ENCODE results near the gene IL1RL1.

IL1RL1 gene

DNA sequence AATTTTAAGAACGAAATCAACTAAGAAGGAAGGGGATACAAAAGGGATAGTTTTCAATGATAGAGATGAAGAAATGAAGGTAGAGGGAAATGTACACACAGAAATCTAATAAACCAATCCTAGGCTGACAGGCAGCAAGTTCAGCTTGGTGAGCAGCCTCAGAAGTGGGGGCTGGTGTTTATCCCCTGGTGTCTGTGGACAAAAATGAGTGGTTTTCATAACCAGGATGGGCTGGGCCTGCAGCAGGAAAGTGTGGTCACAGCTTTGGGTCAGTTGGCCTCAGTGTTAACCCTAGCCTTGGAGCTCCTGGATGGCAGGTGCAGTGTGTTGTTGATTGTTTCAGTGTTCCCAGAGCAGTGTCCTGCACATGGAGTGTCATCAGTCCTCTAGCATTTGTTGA lies 58.5 kb downstream of the IL1RL1 start:
- no peak for DNase-seq (ENCODE audit: low read depth)

- DNase-seq (ENCODE audit: low read depth), result no peak
Observed at GRCh38 chr2:102376052-102376591, 64.8 kb downstream of the IL1RL1 start.

DNA sequence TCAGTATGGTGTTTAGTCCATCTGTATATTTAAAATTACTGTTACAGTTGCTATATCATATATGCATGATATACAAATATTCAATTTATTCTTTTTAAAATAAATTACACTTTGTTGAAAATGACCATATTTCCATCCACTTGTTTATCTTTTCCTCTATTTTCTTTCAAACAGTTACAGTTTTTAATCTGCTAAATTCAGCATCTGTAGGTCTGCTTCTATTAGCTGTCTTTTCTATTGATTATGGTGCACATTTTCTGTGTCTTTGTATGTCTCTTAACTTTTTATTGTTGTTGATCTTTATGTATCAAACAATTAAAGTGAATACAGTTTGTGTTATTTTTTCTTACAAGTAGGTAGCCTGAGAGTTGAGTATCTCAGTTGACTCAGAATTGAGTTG lies 72.4 kb downstream of the IL1RL1 start:
- no peak for DNase-seq (ENCODE audit: low read depth)

DNA sequence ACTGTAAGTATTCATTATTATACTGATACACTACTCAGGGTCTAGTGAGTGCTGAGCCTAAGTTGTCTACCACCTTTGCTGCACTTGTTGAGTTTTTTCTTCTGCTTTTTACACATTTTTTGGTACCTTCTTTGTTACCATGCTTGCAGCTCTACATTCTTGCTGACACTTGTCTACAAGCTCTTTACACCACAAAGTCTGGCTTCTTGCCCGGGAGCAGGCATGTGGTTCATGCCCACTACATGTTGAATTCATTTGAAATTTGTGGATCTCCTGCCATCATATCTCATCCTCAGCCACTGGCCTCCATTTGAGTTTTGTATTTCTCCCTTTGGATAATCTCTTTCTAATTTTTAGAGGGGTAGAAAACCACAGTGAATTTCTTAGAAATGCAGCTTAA lies 74.2 kb downstream of the IL1RL1 start:
- DNase-seq (ENCODE audit: low read depth), result no peak

DNA sequence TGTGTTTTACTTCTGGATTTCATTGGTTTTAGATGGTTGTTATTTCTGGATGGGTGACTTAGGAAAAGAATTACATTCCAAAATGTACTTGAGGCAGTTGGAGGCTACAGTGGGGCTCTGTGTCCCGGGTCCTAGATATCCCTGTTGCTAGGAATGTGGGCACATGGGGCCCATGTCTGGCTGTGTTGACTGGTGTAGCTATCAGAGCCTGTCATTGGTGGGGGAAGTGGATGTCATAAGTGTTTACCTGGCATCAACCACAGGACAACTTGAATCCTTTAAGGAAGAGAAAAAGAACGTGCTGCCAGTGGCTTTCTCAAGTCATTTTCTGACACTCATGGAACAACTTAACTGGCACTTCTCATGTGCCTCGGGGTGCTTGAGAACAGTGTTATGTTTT lies 74.6 kb downstream of the IL1RL1 start:
- DNase-seq (ENCODE audit: low read depth), result no peak

DNA sequence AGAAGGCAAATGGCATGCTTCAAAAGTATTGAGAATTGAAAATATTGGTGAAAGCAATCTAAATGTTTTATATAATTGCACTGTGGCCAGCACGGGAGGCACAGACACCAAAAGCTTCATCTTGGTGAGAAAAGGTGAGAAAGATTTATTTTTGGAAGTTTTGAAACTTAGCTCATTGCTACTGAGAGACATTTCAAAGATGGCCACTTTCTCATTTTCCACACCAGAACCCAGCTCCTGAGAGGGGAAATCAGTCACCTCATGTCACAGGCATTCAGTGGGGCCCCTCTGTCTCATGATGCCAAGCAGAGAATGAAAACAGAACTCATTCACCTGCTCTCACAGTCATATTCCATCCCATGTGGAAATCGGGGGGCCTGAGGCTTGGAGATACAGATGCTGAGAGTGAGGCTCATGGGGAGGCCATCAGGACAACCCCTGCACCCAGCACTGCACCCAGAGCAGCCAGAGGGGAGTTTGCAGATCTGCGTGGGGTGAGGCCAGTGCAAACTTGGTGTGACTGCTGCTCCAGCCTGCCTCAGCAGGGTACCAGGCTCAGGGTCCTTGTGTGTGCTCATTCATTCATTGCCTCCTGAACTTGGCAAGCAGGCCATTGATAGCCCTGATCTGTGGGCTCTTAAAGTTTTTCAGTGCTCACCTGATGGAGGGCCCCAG lies 75.6 kb downstream of the IL1RL1 start:
- DNase-seq (ENCODE audit: low read depth), result no peak

GRCh38 chr2:102387763-102388546 lies 76.6 kb downstream of the IL1RL1 start:
- no peak for DNase-seq (ENCODE audit: low read depth)

DNA sequence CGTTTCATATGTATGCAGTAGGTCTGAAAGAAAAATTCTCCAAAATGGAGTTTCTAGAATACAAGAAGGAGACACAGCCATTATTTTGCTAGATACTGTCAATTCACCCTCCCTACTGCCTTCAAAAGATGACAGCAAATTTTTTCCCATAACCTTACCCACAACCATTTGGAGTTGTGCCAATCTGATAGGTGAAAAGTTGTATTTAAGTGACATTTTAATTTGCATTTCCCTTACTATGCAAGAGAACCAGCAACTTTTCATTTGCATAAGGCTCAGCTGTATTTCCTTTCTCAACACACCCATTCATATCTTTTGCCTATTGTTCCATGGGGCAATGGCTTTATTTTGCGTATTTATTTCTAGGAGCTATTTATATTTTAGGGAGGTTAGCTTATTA lies 80.2 kb downstream of the IL1RL1 start:
- DNase-seq (ENCODE audit: low read depth), result no peak

DNA sequence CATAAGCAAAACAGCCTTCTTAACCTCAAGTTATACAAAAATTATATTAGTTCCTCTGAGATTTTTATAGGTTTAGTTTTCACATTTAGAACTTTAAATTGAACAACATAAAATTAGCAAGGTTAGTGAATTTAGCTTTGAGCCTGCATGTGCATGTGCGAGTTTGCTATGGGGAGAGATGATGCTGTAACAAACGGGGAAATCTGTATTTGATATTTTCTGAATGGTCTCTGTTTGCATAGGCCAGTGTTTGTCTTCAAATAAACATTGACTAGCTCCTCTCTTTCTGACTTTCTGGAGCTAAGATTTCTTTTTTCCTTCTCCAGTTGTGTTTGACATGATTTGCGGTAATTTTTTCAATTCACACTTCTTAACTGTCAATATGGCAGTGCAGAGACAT lies 80.7 kb downstream of the IL1RL1 start:
- DNase-seq (ENCODE audit: low read depth), result no peak

- no peak for DNase-seq (ENCODE audit: low read depth)
Observed at GRCh38 chr2:102392942-102393341, 81.6 kb downstream of the IL1RL1 start.

- no peak for DNase-seq (ENCODE audit: low read depth)
Observed at GRCh38 chr2:102396012-102396411, 84.6 kb downstream of the IL1RL1 start.

- no peak for DNase-seq (ENCODE audit: low read depth)
Observed at GRCh38 chr2:102397209-102397608, 85.8 kb downstream of the IL1RL1 start.

GRCh38 chr2:102399499-102400141 lies 88.3 kb downstream of the IL1RL1 start:
- DNase-seq (ENCODE audit: low read depth), result no peak

GRCh38 chr2:102401456-102401855 lies 90.1 kb downstream of the IL1RL1 start:
- DNase-seq (ENCODE audit: low read depth), result no peak

All from stimulated activated CD8-positive, alpha-beta memory T cell treated with anti-CD3 and anti-CD28 coated beads, Interleukin-12 subunit alpha, Interleukin-12 subunit beta, amount 100 ng/mL, for 1 hour (primary cell).